Stimulated activated CD4-positive, alpha-beta T cell treated with anti-CD3 and anti-CD28 coated beads, TNF-alpha, amount 100 ng/mL, for 1 hour (primary cell): ENCODE data around the gene SAPCD1.
"Not testable (repeated sequence)": the region's sequence is repeated elsewhere in the genome, so short reads cannot be mapped to it uniquely, and the experiment has no call there.

ENCODE experiments used
- DNase-seq, 3 donors: peaks; one replicate each; pipeline ENCODE4 v3.0.0-alpha.2; 2020; ENCODE audit warnings: low read depth in 3 of 3, low spot score in 1 of 3

SAPCD1 gene

DNA sequence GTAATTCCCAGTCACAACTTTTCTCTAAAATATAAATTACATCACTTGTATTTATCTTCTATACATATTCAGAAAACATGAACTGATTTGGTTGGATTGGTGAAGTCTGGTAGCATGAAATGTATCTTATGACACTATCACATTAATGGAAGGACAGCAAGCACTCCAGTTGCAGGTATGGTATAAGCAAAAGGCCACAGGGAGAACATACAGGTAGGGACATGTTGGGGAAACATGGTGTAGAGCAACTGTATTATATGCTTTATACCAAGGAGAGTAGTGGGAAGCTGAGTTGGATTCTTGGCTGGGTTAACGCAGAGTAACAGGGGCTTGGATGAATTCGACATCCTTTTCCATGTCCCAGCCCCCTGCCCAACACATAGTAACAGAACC, 34.5 kb downstream of the SAPCD1 start:
- DNase-seq = no peak

DNA sequence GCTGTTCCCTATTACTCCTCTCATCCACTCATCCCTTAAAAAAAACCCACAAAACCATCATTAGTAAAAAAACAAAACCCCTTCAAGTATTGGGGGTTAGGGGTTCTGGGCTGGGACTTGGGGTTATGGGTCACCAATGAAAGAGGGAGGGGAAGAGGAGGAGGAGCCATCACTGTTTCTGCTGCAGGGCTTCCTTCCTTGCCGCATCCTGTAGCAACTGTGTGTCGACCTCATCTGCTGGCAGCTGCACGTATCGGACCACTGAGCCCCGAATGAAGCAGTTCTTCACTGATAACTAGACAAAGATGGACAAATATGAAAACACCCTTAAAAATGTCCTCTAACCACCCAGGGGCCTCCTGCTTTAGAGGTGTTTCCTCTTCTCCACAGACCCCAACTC, 35.1 kb downstream of the SAPCD1 start:
- no peak for DNase-seq

DNA sequence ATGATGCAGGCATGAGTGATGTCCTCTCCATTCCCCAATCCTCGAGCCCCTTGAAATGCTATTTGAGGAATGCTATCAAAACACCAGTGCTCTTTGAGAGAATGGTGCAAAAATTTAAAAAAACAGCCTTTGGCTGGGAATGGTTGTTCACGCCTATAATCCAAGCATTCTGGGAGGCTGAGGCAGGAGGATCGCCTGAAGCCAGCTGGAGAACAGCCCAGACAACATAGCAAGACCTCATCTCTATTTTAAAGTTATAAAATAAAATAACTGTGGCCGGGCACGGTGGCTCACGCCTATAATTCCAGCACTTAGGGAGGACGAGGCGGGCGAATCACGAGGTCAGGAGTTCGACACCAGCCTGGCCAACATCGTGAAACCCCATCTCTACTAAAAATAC, 37.3 kb downstream of the SAPCD1 start:
- DNase-seq = no peak

DNA sequence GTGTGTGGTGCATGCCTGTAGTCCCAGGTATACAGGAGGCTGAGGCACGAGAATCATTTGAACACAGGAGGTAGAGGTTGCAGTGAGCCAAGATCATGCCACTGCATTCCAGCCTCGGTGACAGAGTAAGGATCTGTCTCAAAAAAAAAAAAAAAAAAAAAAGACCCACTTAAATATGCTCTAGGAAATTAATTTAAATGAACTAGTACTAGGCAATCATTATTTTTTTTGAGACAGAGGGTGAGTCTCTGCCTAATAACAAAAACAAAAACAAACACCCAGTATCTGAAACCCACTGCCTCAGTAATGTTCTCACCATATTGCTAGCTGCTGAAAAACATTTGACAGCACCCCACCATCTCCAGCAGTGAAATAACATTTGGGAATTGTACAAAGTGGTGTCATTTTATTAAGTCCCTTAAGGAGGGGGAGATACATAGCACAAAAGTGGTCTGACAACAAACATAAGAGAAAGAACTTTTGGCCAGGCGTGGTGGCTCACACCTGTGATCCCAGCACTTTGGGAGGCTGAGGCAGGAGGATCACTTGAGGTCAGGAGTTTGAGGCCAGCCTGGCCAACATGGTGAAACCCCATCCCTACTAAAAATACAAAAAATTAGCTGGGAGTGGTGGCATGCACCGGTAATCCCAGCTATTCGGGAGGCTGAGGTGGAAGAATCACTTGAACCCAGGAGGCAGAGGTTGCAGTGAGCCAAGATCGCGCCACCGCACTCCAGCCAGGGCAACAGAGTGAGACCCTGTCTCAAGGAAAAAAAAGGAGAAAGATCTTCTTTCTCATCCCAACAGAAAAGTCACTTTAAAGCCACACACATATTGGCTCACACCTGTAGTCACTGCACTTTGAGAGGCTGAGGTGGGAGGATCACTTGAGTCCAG, 38.8 kb downstream of the SAPCD1 start:
- DNase-seq = not testable (repeated sequence)

DNA sequence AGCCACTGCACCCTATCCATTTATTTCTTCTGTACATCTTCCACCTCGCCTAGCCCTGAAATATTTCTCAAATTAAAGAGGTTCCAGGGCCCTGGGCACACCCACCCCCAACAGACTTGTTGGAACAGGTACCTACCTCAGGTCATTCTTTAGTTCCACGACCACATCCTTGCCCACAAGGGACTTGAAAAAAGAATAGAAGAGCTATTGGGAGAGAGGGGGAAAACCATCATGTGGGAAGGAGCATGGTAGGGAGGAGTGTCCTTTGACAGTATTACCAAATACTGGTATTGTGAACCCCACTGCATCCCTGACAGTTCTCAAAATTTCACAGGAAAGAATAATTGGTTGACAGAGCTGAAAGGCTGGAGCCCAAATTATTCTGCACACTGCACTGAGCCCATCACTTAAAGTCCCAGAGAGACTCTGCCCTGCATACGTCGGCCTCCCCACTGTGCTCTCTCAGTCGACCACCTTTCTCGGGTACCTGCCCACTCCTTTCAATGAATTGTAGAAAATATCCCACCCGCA, 43.5 kb downstream of the SAPCD1 start:
- no peak for DNase-seq

DNA sequence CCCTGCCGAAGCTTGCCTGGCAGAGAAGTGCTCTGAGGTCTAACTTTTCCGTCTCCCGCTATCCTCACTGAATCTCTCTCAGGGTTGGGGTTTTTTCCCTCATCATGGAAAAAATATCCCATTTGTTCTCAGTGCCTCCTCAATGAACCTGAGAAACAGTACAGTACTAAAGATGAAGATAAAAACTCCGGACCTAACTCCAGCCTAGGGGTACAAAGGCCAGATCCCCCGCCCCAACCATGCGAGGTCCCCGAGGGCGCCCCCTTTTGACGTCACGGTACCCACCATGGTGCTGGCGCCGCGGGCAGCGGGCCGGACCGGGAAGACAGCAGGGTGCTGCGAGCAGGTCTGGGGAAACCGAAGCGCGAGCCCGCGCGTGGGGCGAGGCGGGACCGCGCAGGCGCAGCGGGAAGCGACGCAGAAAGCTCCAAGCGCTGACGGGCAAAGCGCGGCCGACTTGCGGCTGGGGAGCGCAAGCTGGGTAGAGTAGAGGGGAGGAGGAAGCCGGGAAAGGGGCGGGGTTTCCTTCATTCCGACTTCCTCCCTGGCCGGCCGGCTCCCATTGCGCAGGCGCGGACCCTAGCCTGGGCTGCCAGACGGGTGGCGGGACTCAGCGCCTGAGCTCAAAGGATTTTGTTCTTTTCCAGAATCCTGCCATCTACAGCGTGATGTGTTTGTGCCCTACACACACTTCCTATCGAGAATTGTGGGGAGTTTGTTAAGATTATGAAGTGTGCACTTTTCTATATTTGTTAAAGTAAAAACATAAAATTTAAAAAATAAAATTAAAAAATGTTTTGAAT, 44.2 kb downstream of the SAPCD1 start, which contains the start of gene LSM2:
Gene LSM2 (minus strand): TSS at position 497 of the 803 bp plus-strand sequence. CDS start 209 bp downstream, at position 288.
- DNase-seq = peak; percentile 90 to 96 (median 95)

DNA sequence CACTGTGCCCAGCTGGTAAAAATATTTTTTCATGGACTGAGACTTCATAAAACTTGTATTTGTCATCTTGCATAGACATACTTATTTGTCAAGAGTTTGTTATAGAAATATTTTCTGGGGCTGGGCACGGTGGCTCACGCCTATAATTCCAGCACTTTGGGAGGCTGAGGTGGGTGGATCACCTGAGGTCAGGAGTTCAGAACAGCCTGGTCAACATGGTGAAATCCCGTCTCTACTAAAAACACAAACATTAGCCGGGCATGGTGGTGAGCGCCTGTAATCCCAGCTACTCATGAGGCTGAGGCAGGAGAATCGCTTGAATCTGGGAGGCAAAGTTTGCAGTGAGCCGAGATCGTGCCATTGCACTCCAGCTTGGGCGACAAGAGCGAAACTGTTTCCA, 46.1 kb downstream of the SAPCD1 start:
- not testable (repeated sequence) for DNase-seq

DNA sequence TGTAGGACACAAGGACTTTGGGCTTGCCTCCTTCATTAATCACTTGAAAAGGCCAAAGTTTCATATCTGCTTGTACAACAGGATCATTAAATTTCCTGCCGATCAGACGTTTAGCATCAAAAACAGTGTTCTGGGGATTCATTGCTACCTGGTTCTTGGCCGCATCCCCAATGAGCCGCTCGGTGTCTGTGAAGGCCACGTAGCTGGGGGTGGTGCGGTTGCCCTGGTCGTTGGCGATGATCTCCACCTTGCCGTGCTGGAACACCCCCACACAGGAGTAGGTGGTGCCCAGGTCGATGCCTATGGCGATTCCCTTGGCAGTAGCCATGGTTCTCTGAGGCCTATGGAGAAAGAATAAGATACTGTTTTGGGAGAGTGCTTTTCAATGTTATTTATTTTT, 49.2 kb downstream of the SAPCD1 start:
- no peak for DNase-seq

DNA sequence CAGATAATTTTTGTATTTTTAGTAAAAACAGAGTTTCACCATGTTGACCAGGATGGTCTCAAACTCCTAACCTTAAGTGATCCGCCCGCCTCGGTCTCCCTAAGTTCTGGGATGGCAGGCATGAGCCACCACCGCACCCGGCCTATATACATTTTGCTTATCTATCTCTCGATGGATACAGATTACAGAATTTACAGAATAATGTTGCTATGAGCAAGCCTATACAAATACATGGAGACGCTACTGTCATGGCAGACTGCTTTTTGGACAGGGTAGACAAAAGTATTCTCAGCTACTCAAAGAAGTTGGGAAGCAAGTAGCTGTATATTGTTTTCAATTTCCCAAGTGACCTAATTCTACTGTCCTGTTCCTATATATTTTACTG, 51.0 kb downstream of the SAPCD1 start:
- no peak for DNase-seq
